ENCODE data around the gene FXYD6. TPM values are rescaled to one million over a fixed set of nuclear protein-coding genes. Genes with fewer than 3 reads are reported as not detected.

The FXYD6 gene
- total RNA-seq, 1 donor from 2014 or later, result 95.6 TPM

DNA sequence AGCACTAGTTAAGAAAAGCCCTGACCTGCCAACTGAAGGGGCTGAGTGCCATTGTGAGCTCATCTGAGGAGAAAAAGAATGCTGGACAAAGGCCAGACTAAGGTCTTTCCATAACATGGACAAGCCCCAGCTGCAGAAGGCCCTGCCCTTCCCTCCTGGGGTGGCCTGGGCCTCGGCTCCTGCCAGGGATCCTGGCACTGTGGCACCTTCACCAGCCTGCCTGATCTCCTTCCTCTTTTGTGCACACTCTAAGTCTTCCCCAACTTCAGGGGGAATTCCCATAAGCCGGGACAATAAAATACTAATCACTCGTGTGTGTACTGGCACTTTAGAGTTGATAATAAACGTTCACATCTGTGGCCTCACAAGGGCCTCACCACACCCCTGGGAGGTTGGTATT lies 42.9 kb upstream of the FXYD6 start:
- peaks cover 10% of the 10 kb centered on the region for H3K27me3 Mint-ChIP-seq (ENCODE audit: insufficient read depth, low read depth)
- H3K9me3 Mint-ChIP-seq, result no peaks in the 10 kb centered on the region
- no peaks in the 10 kb centered on the region for H3K36me3 ChIP-seq
- no peak overlapping the region for H3K4me3 ChIP-seq
- H3K4me1 Mint-ChIP-seq, result peaks cover 10% of the 10 kb centered on the region
- no peaks in the 10 kb centered on the region for H3F3A ChIP-seq (ENCODE audit: low read depth)
- H3K4me2 ChIP-seq, result no peak overlapping the region
- H3K4me3 Mint-ChIP-seq, result no peak overlapping the region
- no peak overlapping the region for H3K27ac ChIP-seq
- TF ChIP-seq CTCF (IDR thresholded peaks at IDR 0.05) (no peak), EZH2phosphoT487 (IDR thresholded peaks at IDR 0.05) (no peak), EZH2 (IDR thresholded peaks at IDR 0.05) (no peak)
- no peaks in the 10 kb centered on the region for H4K20me1 ChIP-seq (ENCODE audit: low read depth)
- no peaks in the 10 kb centered on the region for H3K27me3 ChIP-seq
- H3K79me2 ChIP-seq (ENCODE audit: low read depth), result no peaks in the 10 kb centered on the region
- H3K9me3 ChIP-seq (ENCODE audit: low read depth), result no peaks in the 10 kb centered on the region
- no peak overlapping the region for H3K27ac Mint-ChIP-seq
- H3K4me1 ChIP-seq, result peaks cover 5% of the 10 kb centered on the region
- no peaks in the 10 kb centered on the region for H3K36me3 Mint-ChIP-seq
- H2AFZ ChIP-seq (replicated peaks), result no peak overlapping the region
- DNase-seq (ENCODE audit: low spot score), result no peak
- no peak overlapping the region for H3K9ac ChIP-seq

GRCh38 chr11:117918366-117919255 lies 42.2 kb upstream of the FXYD6 start:
- no peaks in the 10 kb centered on the region for H3K36me3 Mint-ChIP-seq
- DNase-seq (ENCODE audit: low spot score), result no peak

DNA sequence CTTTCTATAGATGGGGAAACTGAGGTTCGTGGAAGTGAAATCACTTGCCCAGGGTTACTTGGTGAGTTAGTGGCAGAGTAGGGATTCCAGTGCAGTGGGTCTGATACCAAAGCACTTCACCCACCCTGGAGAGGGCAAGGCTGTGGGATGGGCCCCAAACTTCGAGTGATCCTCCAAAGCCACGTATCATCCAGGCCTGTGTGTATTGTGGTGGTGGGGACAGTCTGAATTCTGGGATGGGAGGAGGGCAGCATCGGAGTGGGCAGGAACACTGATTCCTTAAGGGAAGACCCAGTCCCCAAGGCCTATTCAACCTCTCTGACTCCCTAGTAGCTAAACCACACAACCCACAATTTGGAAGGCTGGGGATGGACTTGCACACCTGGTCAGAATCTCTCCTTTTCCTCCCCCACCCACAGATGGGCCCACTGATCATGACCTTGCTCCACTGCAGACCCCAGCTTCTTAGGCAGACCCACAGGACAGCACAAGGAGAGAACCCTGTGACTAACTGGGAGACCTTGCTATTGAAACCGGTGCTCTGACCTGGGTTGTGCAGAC lies 41.2 kb upstream of the FXYD6 start:
- H3K9ac ChIP-seq, result no peak overlapping the region
- no peak overlapping the region for H2AFZ ChIP-seq (replicated peaks)
- peaks cover 14% of the 10 kb centered on the region for H3K4me1 Mint-ChIP-seq
- peaks cover 11% of the 10 kb centered on the region for H3K27me3 Mint-ChIP-seq (ENCODE audit: insufficient read depth, low read depth)
- H3K4me2 ChIP-seq, result no peak overlapping the region
- H3K4me3 ChIP-seq, result no peak overlapping the region
- no peak for DNase-seq (ENCODE audit: low spot score)
- H3K79me2 ChIP-seq (ENCODE audit: low read depth), result no peaks in the 10 kb centered on the region
- no peaks in the 10 kb centered on the region for H3K9me3 Mint-ChIP-seq
- H3F3A ChIP-seq (ENCODE audit: low read depth), result no peaks in the 10 kb centered on the region
- H3K36me3 Mint-ChIP-seq, result no peaks in the 10 kb centered on the region
- H4K20me1 ChIP-seq (ENCODE audit: low read depth), result no peaks in the 10 kb centered on the region
- no peaks in the 10 kb centered on the region for H3K36me3 ChIP-seq
- TF ChIP-seq EZH2phosphoT487 (IDR thresholded peaks at IDR 0.05), result no peak
- no peak for TF ChIP-seq EZH2 (IDR thresholded peaks at IDR 0.05)
- TF ChIP-seq CTCF (IDR thresholded peaks at IDR 0.05), result no peak
- peaks cover 5% of the 10 kb centered on the region for H3K4me1 ChIP-seq
- no peak overlapping the region for H3K4me3 Mint-ChIP-seq
- H3K9me3 ChIP-seq (ENCODE audit: low read depth), result no peaks in the 10 kb centered on the region
- no peak overlapping the region for H3K27ac ChIP-seq
- no peak overlapping the region for H3K27ac Mint-ChIP-seq
- H3K27me3 ChIP-seq, result no peaks in the 10 kb centered on the region

More at GRCh38 chr11:117918366-117919255, 42.2 kb upstream of the FXYD6 start:
- H3K27me3 ChIP-seq, result no peaks in the 10 kb centered on the region
- H3K4me1 ChIP-seq, result peaks cover 5% of the 10 kb centered on the region
- H3K79me2 ChIP-seq (ENCODE audit: low read depth), result no peaks in the 10 kb centered on the region
- Mint-ChIP-seq H3K27ac (no peak overlapping the region), H3K9me3 (no peaks in the 10 kb centered on the region), H3K4me3 (no peak overlapping the region), H3K27me3 (ENCODE audit: insufficient read depth, low read depth) (peaks cover 12% of the 10 kb centered on the region), H3K4me1 (peaks cover 14% of the 10 kb centered on the region)
- no peak overlapping the region for H3K4me2 ChIP-seq
- no peak for TF ChIP-seq EZH2phosphoT487 (IDR thresholded peaks at IDR 0.05)
- TF ChIP-seq CTCF (IDR thresholded peaks at IDR 0.05), result no peak
- TF ChIP-seq EZH2 (IDR thresholded peaks at IDR 0.05), result no peak
- no peaks in the 10 kb centered on the region for H3F3A ChIP-seq (ENCODE audit: low read depth)
- H3K9me3 ChIP-seq (ENCODE audit: low read depth), result no peaks in the 10 kb centered on the region
- H3K36me3 ChIP-seq, result no peaks in the 10 kb centered on the region
- no peak overlapping the region for H3K9ac ChIP-seq
- H4K20me1 ChIP-seq (ENCODE audit: low read depth), result no peaks in the 10 kb centered on the region
- no peak overlapping the region for H3K4me3 ChIP-seq
- H3K27ac ChIP-seq, result no peak overlapping the region
- H2AFZ ChIP-seq (replicated peaks), result no peak overlapping the region

Data from neural progenitor cell (in vitro differentiated cells).